RWPE2 (cell line): ENCODE measurements around the gene IP6K3.

Experiments
- ATAC-seq: fragments of 200-7000 bp; cut with Tn5 transposase; 3 replicates; pipeline ENCODE4 v1.9.1; 2021; ENCODE audit warnings: low read depth
- DNase-seq: peaks from one replicate; pipeline ENCODE4 v3.0.0-alpha.2; 2020; ENCODE audit warnings: low spot score
- H3K27ac ChIP-seq: fragments of 450-650 bp; 2 replicates; pipeline ENCODE4 v1.5.1; 2017; ENCODE audit warnings: mild to moderate bottlenecking; ENCODE audit not compliant: poor library complexity, severe bottlenecking
- H3K27me3 ChIP-seq: fragments of 250-450 bp; sonication (Bioruptor Pico); 2 replicates; pipeline ENCODE4 v1.5.1; 2021; ENCODE audit warnings: mild to moderate bottlenecking, moderate library complexity; ENCODE audit not compliant: insufficient read depth, poor library complexity, severe bottlenecking
- H3K36me3 ChIP-seq: fragments of 250-450 bp; sonication (Bioruptor Pico); 2 replicates; pipeline ENCODE4 v1.5.1; 2020; ENCODE audit warnings: low read depth, mild to moderate bottlenecking, moderate library complexity
- H3K4me1 ChIP-seq: fragments of 250-450 bp; sonication (Bioruptor Pico); 2 replicates; pipeline ENCODE4 v1.5.1; 2021; ENCODE audit warnings: mild to moderate bottlenecking, moderate library complexity; ENCODE audit not compliant: insufficient read depth, poor library complexity, severe bottlenecking
- H3K4me3 ChIP-seq: fragments of 250-450 bp; sonication (Bioruptor Pico); 2 replicates; pipeline ENCODE4 v1.5.1; 2021; ENCODE audit warnings: mild to moderate bottlenecking, moderate library complexity; ENCODE audit not compliant: severe bottlenecking
- H3K9me3 ChIP-seq: fragments of 250-450 bp; sonication (Bioruptor Pico); 2 replicates; pipeline ENCODE4 v1.5.1; 2021; ENCODE audit warnings: mild to moderate bottlenecking, moderate library complexity; ENCODE audit not compliant: severe bottlenecking
- CTCF ChIP-seq: fragments of 450-650 bp; IDR thresholded peaks from one replicate; pipeline ENCODE4 v1.5.1; 2017; ENCODE audit warnings: mild to moderate bottlenecking, moderate library complexity; ENCODE audit not compliant: poor library complexity, severe bottlenecking

Gene IP6K3

GRCh38 chr6:33730611-33731010, 16.1 kb downstream of the IP6K3 start:
- Histone ChIP-seq H3K27me3 (no peaks in the 10 kb centered on the region), H3K4me1 (no peaks in the 10 kb centered on the region), H3K27ac (no peak overlapping the region), H3K4me3 (no peak overlapping the region), H3K36me3 (no peaks in the 10 kb centered on the region), H3K9me3 (no peaks in the 10 kb centered on the region)
- DNase-seq, result no peak
- no peak for ATAC-seq
- TF ChIP-seq CTCF, result no peak

GRCh38 chr6:33729059-33729458, 17.6 kb downstream of the IP6K3 start:
- H3K9me3 ChIP-seq, result no peaks in the 10 kb centered on the region

GRCh38 chr6:33728438-33728837, 18.3 kb downstream of the IP6K3 start:
- no peak overlapping the region for H3K4me3 ChIP-seq
- H3K9me3 ChIP-seq, result no peaks in the 10 kb centered on the region
- no peaks in the 10 kb centered on the region for H3K36me3 ChIP-seq
- no peak overlapping the region for H3K27ac ChIP-seq
- DNase-seq, result no peak
- no peaks in the 10 kb centered on the region for H3K4me1 ChIP-seq
- no peak for TF ChIP-seq CTCF
- ATAC-seq, result no peak
- peaks cover 1% of the 10 kb centered on the region for H3K27me3 ChIP-seq

More at GRCh38 chr6:33729059-33729458, 17.6 kb downstream of the IP6K3 start:
- no peaks in the 10 kb centered on the region for H3K36me3 ChIP-seq
- no peaks in the 10 kb centered on the region for H3K4me1 ChIP-seq
- H3K4me3 ChIP-seq, result no peak overlapping the region
- H3K27ac ChIP-seq, result no peak overlapping the region
- DNase-seq (no peak), ATAC-seq (no peak)
- TF ChIP-seq CTCF, result no peak
- H3K27me3 ChIP-seq, result no peaks in the 10 kb centered on the region

GRCh38 chr6:33727932-33728331, 18.8 kb downstream of the IP6K3 start:
- Histone ChIP-seq H3K36me3 (no peaks in the 10 kb centered on the region), H3K27ac (no peak overlapping the region), H3K9me3 (no peaks in the 10 kb centered on the region), H3K4me3 (no peak overlapping the region), H3K4me1 (no peaks in the 10 kb centered on the region), H3K27me3 (peaks cover 5% of the 10 kb centered on the region)
- no peak for ATAC-seq
- DNase-seq, result no peak
- no peak for TF ChIP-seq CTCF

- Histone ChIP-seq H3K4me1 (no peaks in the 10 kb centered on the region), H3K27ac (no peak overlapping the region)
- no peak for ATAC-seq
Measured at GRCh38 chr6:33727126-33727525, 19.6 kb downstream of the IP6K3 start.

More at GRCh38 chr6:33727126-33727525, 19.6 kb downstream of the IP6K3 start:
- no peak for TF ChIP-seq CTCF
- no peaks in the 10 kb centered on the region for H3K36me3 ChIP-seq
- peaks cover 5% of the 10 kb centered on the region for H3K27me3 ChIP-seq
- no peak overlapping the region for H3K4me3 ChIP-seq
- no peaks in the 10 kb centered on the region for H3K9me3 ChIP-seq
- no peak for DNase-seq
